Measurements from ENCODE around the gene SLC8A3. TPM values are rescaled to one million over a fixed set of nuclear protein-coding genes. Genes with fewer than 3 reads are reported as not detected.

The SLC8A3 gene
- total RNA-seq, 1 experiment from 2014 or later = not detected

GRCh38 chr14:70213721-70214282 is 25.1 kb upstream of the SLC8A3 start:
- no peak overlapping the region for H3K4me3 ChIP-seq (replicated peaks in 1 of 2; ENCODE audit: low read depth in 1 of 2, low read length in 2 of 2)
- ChIA-PET RAD21 (ENCODE audit: low non-redundant PET in 1 of 2, low total read pairs in 2 of 2, uncharacterized antibody in 2 of 2, unreplicated experiment in 2 of 2) (no interaction called here), POLR2A (no interaction called here), CTCF (no interaction called here)
- H3K27me3 ChIP-seq (ENCODE audit: insufficient read depth, low read length) = peaks cover 18% of the 10 kb centered on the region; the same call in 1 of the 2 replicates
- no peaks in the 10 kb centered on the region for H3K9me3 ChIP-seq (ENCODE audit: control insufficient read depth in 1 of 2, insufficient read depth in 1 of 2, low read depth in 1 of 2, low read length in 2 of 2)
- H3K36me3 ChIP-seq (ENCODE audit: control insufficient read depth in 1 of 2, insufficient read depth in 2 of 2, low read length in 2 of 2) = no peaks in the 10 kb centered on the region
- no peaks in the 10 kb centered on the region for H3K9me2 ChIP-seq (ENCODE audit: insufficient read depth)
- no peak for TF ChIP-seq ELF1 (IDR thresholded peaks at IDR 0.05; ENCODE audit: borderline replicate concordance, low read depth)
- no peak for TF ChIP-seq CBX3 (IDR thresholded peaks at IDR 0.05; ENCODE audit: low read depth)
- TF ChIP-seq YY1 (IDR thresholded peaks at IDR 0.05; ENCODE audit: extremely low read depth, insufficient replicate concordance, low read depth, low read length) = no peak
- TF ChIP-seq ZBTB33 (IDR thresholded peaks at IDR 0.05; ENCODE audit: extremely low read depth, insufficient replicate concordance, low read length) = no peak
- TF ChIP-seq JUND (IDR thresholded peaks at IDR 0.05) = no peak
- no peak for TF ChIP-seq SIN3A (IDR thresholded peaks at IDR 0.05; ENCODE audit: low read depth)
- no peak for TF ChIP-seq FOSL1 (IDR thresholded peaks at IDR 0.05; ENCODE audit: low read depth)
- TF ChIP-seq CTCF (IDR thresholded peaks at IDR 0.05 in 2 of 3, conservative IDR thresholded peaks at IDR 0.05 in 1 of 3; ENCODE audit: borderline replicate concordance in 1 of 3, insufficient read depth in 1 of 3, low read depth in 2 of 3, low read length in 2 of 3) = no peak
- no peak for TF ChIP-seq SP1 (IDR thresholded peaks at IDR 0.05; ENCODE audit: low read depth)
- TF ChIP-seq MAX (IDR thresholded peaks at IDR 0.05) = no peak
- no peak for TF ChIP-seq EGR1 (IDR thresholded peaks at IDR 0.05; ENCODE audit: low read depth)
- no peak for TF ChIP-seq ATF3 (IDR thresholded peaks at IDR 0.05)
- no peak for TF ChIP-seq RAD21 (IDR thresholded peaks at IDR 0.05; ENCODE audit: low read depth)
- TF ChIP-seq ZNF274 (IDR thresholded peaks at IDR 0.05; ENCODE audit: low read depth, low read length) = no peak
- no peak for TF ChIP-seq EZH2phosphoT487 (IDR thresholded peaks at IDR 0.05; ENCODE audit: borderline replicate concordance)
- TF ChIP-seq ZFX (IDR thresholded peaks at IDR 0.05) = no peak
- TF ChIP-seq SRF (IDR thresholded peaks at IDR 0.05; ENCODE audit: low read depth) = no peak
- no peak for TF ChIP-seq REST (IDR thresholded peaks at IDR 0.05; ENCODE audit: low read depth)
- TF ChIP-seq POLR2AphosphoS5 (IDR thresholded peaks at IDR 0.05; ENCODE audit: low read depth, low read length) = no peak
- no peaks in the 10 kb centered on the region for H4K20me1 ChIP-seq (ENCODE audit: insufficient read depth)
- no peak overlapping the region for H2AFZ ChIP-seq (ENCODE audit: low read depth, low read length, poor library complexity, severe bottlenecking)
- intact Hi-C loops (cut with micrococcal nuclease) = no loop called here
- H3K27ac ChIP-seq (ENCODE audit: low read depth, low read length) = no peak overlapping the region
- no TSS peak for BruUV-seq (replicated peaks)
- no peaks in the 10 kb centered on the region for H3K79me2 ChIP-seq (ENCODE audit: insufficient read depth, low read length)
- H3K4me2 ChIP-seq (ENCODE audit: low read length) = no peak overlapping the region
- DNase-seq (ENCODE audit: low read depth, low spot score) (no peak), ATAC-seq (no peak)
- no peak overlapping the region for H3K9ac ChIP-seq (ENCODE audit: low read length)
- no peaks in the 10 kb centered on the region for H3K4me1 ChIP-seq (ENCODE audit: control insufficient read depth in 1 of 2, insufficient read depth in 2 of 2, low read length in 2 of 2)
